ENCODE measurements around the gene TNS3. TPM values are rescaled to one million over a fixed set of nuclear protein-coding genes. Genes with fewer than 3 reads are reported as not detected.

TNS3 gene
- total and polyA plus RNA-seq, 2 of the 13 experiments (the other 11 are each of a cell fraction or from before 2014, with no cell fraction given): 52.9 to 55.7 TPM

DNA sequence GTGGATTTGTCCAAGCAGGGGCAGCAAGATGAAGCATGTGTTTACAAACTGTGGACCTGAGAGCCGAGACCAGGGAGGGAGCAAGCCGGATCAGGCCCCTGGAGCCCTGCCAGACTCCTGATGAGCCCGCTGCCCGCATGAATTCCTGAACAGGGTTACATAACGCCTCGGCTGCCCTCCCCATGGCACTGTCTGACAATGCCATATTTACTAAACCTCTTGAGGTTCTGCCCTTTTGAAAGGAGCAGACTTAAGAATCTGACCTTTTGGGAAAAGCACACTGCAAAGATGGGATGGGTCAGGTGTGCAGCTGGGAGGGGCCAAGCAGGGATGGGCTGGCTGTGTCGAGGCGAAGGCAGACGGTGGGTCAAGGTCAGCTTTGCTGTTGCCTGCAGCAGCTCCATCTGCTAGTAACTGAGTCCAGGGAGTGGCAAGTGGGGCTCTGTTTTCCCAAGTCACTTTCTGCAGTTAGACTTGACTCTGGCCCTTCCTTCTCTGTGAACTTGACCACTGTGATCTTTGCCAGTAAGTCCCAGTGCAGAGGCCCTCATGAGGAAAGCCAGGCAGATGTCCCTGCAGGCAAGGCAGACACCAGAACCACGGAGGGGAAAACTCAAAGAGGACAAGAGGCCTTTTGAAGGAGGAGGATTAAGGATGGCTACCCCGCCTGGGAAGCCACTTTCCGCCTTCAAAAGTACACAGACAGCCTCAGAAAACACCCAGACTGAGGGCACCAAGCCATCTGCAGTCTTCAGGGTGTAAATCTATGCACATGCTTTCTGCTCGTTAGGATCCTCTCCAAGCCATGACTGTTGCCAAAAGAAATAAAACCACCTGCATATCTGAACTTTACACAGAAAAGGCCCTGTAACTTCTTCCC is 175.8 kb downstream of the TNS3 start (continued):
- TF ChIP-seq, protein P1, sequence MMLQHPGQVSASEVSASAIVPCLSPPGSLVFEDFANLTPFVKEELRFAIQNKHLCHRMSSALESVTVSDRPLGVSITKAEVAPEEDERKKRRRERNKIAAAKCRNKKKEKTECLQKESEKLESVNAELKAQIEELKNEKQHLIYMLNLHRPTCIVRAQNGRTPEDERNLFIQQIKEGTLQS (CRISPR knock-in tag; IDR thresholded peaks at IDR 0.05): no peak
- no peak for TF ChIP-seq SALL2 (CRISPR knock-in tag; IDR thresholded peaks at IDR 0.05)
- TF ChIP-seq ZNF563 (CRISPR knock-in tag; IDR thresholded peaks at IDR 0.05): no peak
- no peak for TF ChIP-seq ISX (CRISPR knock-in tag; conservative IDR thresholded peaks at IDR 0.05)
- TF ChIP-seq CREM (IDR thresholded peaks at IDR 0.05): no peak
- TF ChIP-seq CREM (CRISPR knock-in tag; IDR thresholded peaks at IDR 0.05): no peak
- no peak for TF ChIP-seq ZIK1 (CRISPR knock-in tag; IDR thresholded peaks at IDR 0.05; ENCODE audit: borderline replicate concordance, low read depth)
- TF ChIP-seq, protein P2, sequence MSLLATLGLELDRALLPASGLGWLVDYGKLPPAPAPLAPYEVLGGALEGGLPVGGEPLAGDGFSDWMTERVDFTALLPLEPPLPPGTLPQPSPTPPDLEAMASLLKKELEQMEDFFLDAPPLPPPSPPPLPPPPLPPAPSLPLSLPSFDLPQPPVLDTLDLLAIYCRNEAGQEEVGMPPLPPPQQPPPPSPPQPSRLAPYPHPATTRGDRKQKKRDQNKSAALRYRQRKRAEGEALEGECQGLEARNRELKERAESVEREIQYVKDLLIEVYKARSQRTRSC (CRISPR knock-in tag; IDR thresholded peaks at IDR 0.05; ENCODE audit: low read depth): no peak
- no peak for TF ChIP-seq NR3C1 (CRISPR knock-in tag; IDR thresholded peaks at IDR 0.05)
- TF ChIP-seq, protein P3, sequence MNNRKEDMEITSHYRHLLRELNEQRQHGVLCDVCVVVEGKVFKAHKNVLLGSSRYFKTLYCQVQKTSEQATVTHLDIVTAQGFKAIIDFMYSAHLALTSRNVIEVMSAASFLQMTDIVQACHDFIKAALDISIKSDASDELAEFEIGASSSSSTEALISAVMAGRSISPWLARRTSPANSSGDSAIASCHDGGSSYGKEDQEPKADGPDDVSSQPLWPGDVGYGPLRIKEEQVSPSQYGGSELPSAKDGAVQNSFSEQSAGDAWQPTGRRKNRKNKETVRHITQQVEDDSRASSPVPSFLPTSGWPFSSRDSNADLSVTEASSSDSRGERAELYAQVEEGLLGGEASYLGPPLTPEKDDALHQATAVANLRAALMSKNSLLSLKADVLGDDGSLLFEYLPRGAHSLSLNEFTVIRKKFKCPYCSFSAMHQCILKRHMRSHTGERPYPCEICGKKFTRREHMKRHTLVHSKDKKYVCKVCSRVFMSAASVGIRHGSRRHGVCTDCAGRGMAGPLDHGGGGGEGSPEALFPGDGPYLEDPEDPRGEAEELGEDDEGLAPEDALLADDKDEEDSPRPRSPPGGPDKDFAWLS (CRISPR knock-in tag; IDR thresholded peaks at IDR 0.05; ENCODE audit: borderline replicate concordance): no peak
- peak; percentile 52; the same call in 1 of the 2 replicates for TF ChIP-seq BORCS8-MEF2B (CRISPR knock-in tag; IDR thresholded peaks at IDR 0.05)
- TF ChIP-seq ZNF577 (CRISPR knock-in tag; IDR thresholded peaks at IDR 0.05; ENCODE audit: borderline replicate concordance, low read depth): no peak
- no peak for TF ChIP-seq PHF20 (CRISPR knock-in tag; IDR thresholded peaks at IDR 0.05)
- TF ChIP-seq, protein P4, sequence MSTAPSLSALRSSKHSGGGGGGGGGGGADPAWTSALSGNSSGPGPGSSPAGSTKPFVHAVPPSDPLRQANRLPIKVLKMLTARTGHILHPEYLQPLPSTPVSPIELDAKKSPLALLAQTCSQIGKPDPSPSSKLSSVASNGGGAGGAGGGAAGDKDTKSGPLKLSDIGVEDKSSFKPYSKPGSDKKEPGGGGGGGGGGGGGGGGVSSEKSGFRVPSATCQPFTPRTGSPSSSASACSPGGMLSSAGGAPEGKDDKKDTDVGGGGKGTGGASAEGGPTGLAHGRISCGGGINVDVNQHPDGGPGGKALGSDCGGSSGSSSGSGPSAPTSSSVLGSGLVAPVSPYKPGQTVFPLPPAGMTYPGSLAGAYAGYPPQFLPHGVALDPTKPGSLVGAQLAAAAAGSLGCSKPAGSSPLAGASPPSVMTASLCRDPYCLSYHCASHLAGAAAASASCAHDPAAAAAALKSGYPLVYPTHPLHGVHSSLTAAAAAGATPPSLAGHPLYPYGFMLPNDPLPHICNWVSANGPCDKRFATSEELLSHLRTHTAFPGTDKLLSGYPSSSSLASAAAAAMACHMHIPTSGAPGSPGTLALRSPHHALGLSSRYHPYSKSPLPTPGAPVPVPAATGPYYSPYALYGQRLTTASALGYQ (CRISPR knock-in tag; IDR thresholded peaks at IDR 0.05): no peak
- no peak for TF ChIP-seq ZNF552 (CRISPR knock-in tag; IDR thresholded peaks at IDR 0.05; ENCODE audit: borderline replicate concordance)
- no peak for TF ChIP-seq TRIM24 (CRISPR knock-in tag; IDR thresholded peaks at IDR 0.05)
- no peak for TF ChIP-seq ZNF446 (CRISPR knock-in tag; IDR thresholded peaks at IDR 0.05)
- TF ChIP-seq REPIN1 (CRISPR knock-in tag; IDR thresholded peaks at IDR 0.05; ENCODE audit: borderline replicate concordance, low read depth): no peak
- no peak for TF ChIP-seq IRF2 (CRISPR knock-in tag; IDR thresholded peaks at IDR 0.05)
- no peak for TF ChIP-seq ZNF781 (CRISPR knock-in tag; IDR thresholded peaks at IDR 0.05; ENCODE audit: borderline replicate concordance, not compliant biosample characterization)
- no peak for TF ChIP-seq CBFB (CRISPR knock-in tag; IDR thresholded peaks at IDR 0.05)
- TF ChIP-seq SOX13 (IDR thresholded peaks at IDR 0.05): no peak
- peak in 1 of 2 experiments; percentile 25; a peak in 1 of 4 replicates for TF ChIP-seq SOX13 (CRISPR knock-in tag; conservative IDR thresholded peaks at IDR 0.05 in 1 of 2, IDR thresholded peaks at IDR 0.05 in 1 of 2)
- TF ChIP-seq NFE2L2 (IDR thresholded peaks at IDR 0.05; ENCODE audit: low read length): no peak
- TF ChIP-seq, protein P5, sequence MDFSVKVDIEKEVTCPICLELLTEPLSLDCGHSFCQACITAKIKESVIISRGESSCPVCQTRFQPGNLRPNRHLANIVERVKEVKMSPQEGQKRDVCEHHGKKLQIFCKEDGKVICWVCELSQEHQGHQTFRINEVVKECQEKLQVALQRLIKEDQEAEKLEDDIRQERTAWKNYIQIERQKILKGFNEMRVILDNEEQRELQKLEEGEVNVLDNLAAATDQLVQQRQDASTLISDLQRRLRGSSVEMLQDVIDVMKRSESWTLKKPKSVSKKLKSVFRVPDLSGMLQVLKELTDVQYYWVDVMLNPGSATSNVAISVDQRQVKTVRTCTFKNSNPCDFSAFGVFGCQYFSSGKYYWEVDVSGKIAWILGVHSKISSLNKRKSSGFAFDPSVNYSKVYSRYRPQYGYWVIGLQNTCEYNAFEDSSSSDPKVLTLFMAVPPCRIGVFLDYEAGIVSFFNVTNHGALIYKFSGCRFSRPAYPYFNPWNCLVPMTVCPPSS (IDR thresholded peaks at IDR 0.05): no peak

Data from HepG2 (cell line).